ENCODE measurements around the gene OR1F1. TPM values are rescaled to one million over a fixed set of nuclear protein-coding genes. Genes with fewer than 3 reads are reported as not detected.

Gene OR1F1
- total and polyA plus RNA-seq, 2 of the 8 experiments (the other 6 are each of a cell fraction or from before 2014, with no cell fraction given): 0.52 to 1.2 TPM

DNA sequence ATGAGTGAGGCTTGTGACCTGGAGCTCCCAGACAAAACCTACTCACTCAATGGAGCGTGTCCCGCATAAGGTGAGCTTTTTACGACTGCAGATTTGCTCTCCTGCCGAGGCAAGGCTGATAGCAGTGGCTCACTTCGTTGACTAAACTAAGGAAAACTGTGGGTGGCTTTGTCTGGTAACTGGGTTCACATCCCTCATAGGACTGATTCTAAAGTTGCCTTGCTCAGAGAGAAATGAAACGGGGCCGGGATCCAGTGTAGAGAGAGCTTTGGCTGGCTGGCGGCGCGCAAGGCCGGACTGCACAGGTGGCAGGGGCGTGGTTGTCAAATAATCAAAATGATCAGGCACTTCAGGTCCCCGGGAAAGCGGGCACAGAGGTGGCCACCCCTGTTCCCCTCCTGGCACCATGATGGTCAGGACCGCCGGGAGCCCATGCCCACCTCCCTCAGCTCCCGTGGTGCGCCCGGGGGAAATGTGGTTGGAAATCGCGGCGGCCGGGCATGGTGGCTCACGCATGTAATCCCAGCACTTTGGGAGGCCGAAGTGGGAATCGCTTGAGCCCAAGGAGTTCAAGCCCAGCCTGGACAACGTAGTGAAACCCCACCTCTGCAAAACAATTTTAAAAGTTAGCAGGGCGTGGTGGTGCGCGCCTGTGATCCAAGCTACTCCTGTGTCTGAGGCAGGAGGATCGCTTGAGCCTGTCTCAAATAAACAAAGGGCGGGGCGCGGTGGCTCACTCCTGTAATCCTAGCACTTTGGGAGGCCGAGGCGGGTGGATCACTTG, 26.6 kb upstream of the OR1F1 start (continued):
- TF ChIP-seq, protein P1, sequence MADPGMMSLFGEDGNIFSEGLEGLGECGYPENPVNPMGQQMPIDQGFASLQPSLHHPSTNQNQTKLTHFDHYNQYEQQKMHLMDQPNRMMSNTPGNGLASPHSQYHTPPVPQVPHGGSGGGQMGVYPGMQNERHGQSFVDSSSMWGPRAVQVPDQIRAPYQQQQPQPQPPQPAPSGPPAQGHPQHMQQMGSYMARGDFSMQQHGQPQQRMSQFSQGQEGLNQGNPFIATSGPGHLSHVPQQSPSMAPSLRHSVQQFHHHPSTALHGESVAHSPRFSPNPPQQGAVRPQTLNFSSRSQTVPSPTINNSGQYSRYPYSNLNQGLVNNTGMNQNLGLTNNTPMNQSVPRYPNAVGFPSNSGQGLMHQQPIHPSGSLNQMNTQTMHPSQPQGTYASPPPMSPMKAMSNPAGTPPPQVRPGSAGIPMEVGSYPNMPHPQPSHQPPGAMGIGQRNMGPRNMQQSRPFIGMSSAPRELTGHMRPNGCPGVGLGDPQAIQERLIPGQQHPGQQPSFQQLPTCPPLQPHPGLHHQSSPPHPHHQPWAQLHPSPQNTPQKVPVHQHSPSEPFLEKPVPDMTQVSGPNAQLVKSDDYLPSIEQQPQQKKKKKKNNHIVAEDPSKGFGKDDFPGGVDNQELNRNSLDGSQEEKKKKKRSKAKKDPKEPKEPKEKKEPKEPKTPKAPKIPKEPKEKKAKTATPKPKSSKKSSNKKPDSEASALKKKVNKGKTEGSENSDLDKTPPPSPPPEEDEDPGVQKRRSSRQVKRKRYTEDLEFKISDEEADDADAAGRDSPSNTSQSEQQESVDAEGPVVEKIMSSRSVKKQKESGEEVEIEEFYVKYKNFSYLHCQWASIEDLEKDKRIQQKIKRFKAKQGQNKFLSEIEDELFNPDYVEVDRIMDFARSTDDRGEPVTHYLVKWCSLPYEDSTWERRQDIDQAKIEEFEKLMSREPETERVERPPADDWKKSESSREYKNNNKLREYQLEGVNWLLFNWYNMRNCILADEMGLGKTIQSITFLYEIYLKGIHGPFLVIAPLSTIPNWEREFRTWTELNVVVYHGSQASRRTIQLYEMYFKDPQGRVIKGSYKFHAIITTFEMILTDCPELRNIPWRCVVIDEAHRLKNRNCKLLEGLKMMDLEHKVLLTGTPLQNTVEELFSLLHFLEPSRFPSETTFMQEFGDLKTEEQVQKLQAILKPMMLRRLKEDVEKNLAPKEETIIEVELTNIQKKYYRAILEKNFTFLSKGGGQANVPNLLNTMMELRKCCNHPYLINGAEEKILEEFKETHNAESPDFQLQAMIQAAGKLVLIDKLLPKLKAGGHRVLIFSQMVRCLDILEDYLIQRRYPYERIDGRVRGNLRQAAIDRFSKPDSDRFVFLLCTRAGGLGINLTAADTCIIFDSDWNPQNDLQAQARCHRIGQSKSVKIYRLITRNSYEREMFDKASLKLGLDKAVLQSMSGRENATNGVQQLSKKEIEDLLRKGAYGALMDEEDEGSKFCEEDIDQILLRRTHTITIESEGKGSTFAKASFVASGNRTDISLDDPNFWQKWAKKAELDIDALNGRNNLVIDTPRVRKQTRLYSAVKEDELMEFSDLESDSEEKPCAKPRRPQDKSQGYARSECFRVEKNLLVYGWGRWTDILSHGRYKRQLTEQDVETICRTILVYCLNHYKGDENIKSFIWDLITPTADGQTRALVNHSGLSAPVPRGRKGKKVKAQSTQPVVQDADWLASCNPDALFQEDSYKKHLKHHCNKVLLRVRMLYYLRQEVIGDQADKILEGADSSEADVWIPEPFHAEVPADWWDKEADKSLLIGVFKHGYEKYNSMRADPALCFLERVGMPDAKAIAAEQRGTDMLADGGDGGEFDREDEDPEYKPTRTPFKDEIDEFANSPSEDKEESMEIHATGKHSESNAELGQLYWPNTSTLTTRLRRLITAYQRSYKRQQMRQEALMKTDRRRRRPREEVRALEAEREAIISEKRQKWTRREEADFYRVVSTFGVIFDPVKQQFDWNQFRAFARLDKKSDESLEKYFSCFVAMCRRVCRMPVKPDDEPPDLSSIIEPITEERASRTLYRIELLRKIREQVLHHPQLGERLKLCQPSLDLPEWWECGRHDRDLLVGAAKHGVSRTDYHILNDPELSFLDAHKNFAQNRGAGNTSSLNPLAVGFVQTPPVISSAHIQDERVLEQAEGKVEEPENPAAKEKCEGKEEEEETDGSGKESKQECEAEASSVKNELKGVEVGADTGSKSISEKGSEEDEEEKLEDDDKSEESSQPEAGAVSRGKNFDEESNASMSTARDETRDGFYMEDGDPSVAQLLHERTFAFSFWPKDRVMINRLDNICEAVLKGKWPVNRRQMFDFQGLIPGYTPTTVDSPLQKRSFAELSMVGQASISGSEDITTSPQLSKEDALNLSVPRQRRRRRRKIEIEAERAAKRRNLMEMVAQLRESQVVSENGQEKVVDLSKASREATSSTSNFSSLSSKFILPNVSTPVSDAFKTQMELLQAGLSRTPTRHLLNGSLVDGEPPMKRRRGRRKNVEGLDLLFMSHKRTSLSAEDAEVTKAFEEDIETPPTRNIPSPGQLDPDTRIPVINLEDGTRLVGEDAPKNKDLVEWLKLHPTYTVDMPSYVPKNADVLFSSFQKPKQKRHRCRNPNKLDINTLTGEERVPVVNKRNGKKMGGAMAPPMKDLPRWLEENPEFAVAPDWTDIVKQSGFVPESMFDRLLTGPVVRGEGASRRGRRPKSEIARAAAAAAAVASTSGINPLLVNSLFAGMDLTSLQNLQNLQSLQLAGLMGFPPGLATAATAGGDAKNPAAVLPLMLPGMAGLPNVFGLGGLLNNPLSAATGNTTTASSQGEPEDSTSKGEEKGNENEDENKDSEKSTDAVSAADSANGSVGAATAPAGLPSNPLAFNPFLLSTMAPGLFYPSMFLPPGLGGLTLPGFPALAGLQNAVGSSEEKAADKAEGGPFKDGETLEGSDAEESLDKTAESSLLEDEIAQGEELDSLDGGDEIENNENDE (IDR thresholded peaks at IDR 0.05; ENCODE audit: insufficient replicate concordance, low read length): no peak
- TF ChIP-seq CBX8 (IDR thresholded peaks at IDR 0.05; ENCODE audit: borderline replicate concordance, low read depth, low read length) (no peak), RXRA (IDR thresholded peaks at IDR 0.05; ENCODE audit: insufficient read depth, low read depth, low read length) (no peak)
- TF ChIP-seq, protein P2, sequence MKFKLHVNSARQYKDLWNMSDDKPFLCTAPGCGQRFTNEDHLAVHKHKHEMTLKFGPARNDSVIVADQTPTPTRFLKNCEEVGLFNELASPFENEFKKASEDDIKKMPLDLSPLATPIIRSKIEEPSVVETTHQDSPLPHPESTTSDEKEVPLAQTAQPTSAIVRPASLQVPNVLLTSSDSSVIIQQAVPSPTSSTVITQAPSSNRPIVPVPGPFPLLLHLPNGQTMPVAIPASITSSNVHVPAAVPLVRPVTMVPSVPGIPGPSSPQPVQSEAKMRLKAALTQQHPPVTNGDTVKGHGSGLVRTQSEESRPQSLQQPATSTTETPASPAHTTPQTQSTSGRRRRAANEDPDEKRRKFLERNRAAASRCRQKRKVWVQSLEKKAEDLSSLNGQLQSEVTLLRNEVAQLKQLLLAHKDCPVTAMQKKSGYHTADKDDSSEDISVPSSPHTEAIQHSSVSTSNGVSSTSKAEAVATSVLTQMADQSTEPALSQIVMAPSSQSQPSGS (IDR thresholded peaks at IDR 0.05; ENCODE audit: low read length): no peak
